MCF 10A (cell line): ENCODE results near the gene MTSS2. TPM values are rescaled to one million over a fixed set of nuclear protein-coding genes. Genes with fewer than 3 reads are reported as not detected.
A peak's percentile ranks its signal among the peaks of the same experiment; 100 is the strongest.

ENCODE experiments used
- BruUV-seq: library from RNA; stranded (reverse); fragments of 400-500 nt; replicated peaks from 2 replicates; lab custom pipeline; 2021; lab: Mats Ljungman, UMichigan
- CTCF ChIA-PET: fragments of 300-600 bp; sonication (Branson Sonifier 250); formaldehyde crosslinking; extraction: SDS; loops from one replicate; lab custom pipeline; 2021; ENCODE audit warnings: antibody characterized with exemption, inconsistent platforms; lab: Yijun Ruan, JAX
- POLR2A ChIA-PET: fragments of 300-600, 350-650 bp; sonication (Branson Sonifier 250); formaldehyde crosslinking; extraction: SDS; loops from one replicate; lab custom pipeline; 2020; ENCODE audit warnings: antibody characterized with exemption, inconsistent platforms; lab: Yijun Ruan, JAX
- DNase-seq: peaks from one replicate; pipeline ENCODE4 v3.0.0-alpha.2; 2018; ENCODE audit not compliant: unreplicated experiment
- H3K27ac Mint-ChIP-seq: one replicate; pipeline ENCODE4 v1.8.0; 2022; ENCODE audit warnings: mild to moderate bottlenecking, low read depth, mixed read lengths; ENCODE audit not compliant: unreplicated experiment
- H3K27me3 Mint-ChIP-seq: one replicate; pipeline ENCODE4 v1.8.0; 2022; ENCODE audit warnings: mixed read lengths; ENCODE audit not compliant: insufficient read depth, unreplicated experiment
- H3K36me3 Mint-ChIP-seq: one replicate; pipeline ENCODE4 v1.8.0; 2022; ENCODE audit warnings: mild to moderate bottlenecking, moderate library complexity, mixed read lengths; ENCODE audit not compliant: insufficient read depth, unreplicated experiment
- H3K4me1 Mint-ChIP-seq: one replicate; pipeline ENCODE4 v1.8.0; 2022; ENCODE audit warnings: mixed read lengths; ENCODE audit not compliant: insufficient read depth, unreplicated experiment
- H3K4me3 Mint-ChIP-seq: one replicate; pipeline ENCODE4 v1.8.0; 2022; ENCODE audit warnings: mild to moderate bottlenecking, moderate library complexity, mixed read lengths; ENCODE audit not compliant: unreplicated experiment
- H3K9me3 Mint-ChIP-seq: one replicate; pipeline ENCODE4 v1.8.0; 2022; ENCODE audit warnings: mixed read lengths; ENCODE audit not compliant: unreplicated experiment
- CTCF ChIP-seq: fragments of 200-600 bp; IDR thresholded peaks from one replicate; pipeline ENCODE4 v1.8.0; 2022; ENCODE audit warnings: antibody characterized with exemption, mild to moderate bottlenecking; ENCODE audit not compliant: unreplicated experiment
- intact Hi-C: fragments of 100-400 bp; cut with micrococcal nuclease; formaldehyde crosslinking; loops from 2 replicates; pipeline ENCODE4 v1.14.1; 2022
- total RNA-seq: library from RNA; stranded (reverse); gene quantifications from 2 replicates; pipeline ENCODE4 v1.2.3, GENCODE V29; 2022

The MTSS2 gene
- total RNA-seq, 1 experiment from 2014 or later, result 75.8 TPM

DNA sequence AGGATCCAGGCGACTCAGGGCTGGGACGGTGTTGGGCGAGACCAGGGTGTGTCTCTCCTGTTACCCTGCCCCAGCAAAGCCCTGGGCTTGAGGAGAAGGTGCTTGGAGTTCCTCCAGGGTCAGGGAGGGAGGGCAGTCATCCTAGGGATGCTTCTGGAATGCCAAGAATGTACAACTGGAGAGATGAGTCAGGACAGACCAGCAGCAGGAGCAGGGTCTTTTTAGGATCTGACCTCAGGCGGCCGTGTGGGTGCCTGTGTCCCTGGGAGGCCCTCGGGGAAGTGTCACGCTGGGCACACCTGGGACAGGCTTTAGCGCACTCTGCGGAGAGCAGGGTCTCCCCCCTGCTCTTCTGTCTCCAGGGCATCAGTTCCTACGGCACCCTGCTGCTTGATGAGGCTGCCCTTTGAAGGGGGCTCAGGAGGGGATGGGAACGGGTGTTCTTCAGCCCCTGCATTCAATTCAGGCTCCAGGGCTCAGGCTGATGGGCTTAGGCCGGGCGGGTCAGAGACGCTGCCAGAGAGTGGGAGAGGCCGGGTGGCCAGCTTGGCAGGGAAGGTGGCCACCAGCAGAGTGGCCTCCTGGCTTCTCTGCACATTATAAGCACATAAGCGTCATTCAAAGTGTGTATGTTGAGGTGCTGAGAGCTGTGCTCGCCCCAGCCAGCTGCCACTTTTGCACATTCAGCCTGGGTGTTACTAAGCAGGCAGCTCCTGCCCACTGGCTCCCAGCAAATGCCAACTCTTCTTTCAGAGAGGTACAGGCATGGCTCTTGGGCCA is 8.4 kb upstream of the MTSS2 start:
- DNase-seq, result peak; percentile 86
- H3K9me3 Mint-ChIP-seq, result no peaks in the 10 kb centered on the region
- peaks cover 4% of the 10 kb centered on the region for H3K36me3 Mint-ChIP-seq
- intact Hi-C loops, result loop anchor here (2.0 kb wide), 1 partner anchor 21 kb away; no protein-coding TSS in a partner anchor
- peaks cover 52% of the 10 kb centered on the region for H3K4me1 Mint-ChIP-seq
- BruUV-seq, result no TSS peak
- peak overlapping the region; percentile 55 for H3K27ac Mint-ChIP-seq
- CTCF ChIA-PET, result interaction anchor here (0.9 to 1.7 kb wide), 3 partner anchors 52 to 77 kb away, joined by 3 to 13 read pairs (median 3); no protein-coding TSS in a partner anchor
- no peaks in the 10 kb centered on the region for H3K27me3 Mint-ChIP-seq
- TF ChIP-seq CTCF, result no peak
- no peak overlapping the region for H3K4me3 Mint-ChIP-seq
- POLR2A ChIA-PET, result interaction anchor here (0.6 to 3.0 kb wide), 5 partner anchors 9 to 107 kb away, joined by 3 to 20 read pairs (median 3); partner anchors contain the start of gene VAC14

- POLR2A ChIA-PET, result interaction anchor here (0.9 kb wide), 1 partner anchor 22 kb away, joined by 4 read pairs; no protein-coding TSS in a partner anchor
- intact Hi-C loops, result no loop called here
Measured at GRCh38 chr16:70692873-70693671, 7.2 kb upstream of the MTSS2 start.

GRCh38 chr16:70692130-70692872 is 6.4 kb upstream of the MTSS2 start:
- no TSS peak for BruUV-seq
- H3K4me3 Mint-ChIP-seq, result no peak overlapping the region
- no peak overlapping the region for H3K27ac Mint-ChIP-seq
- POLR2A ChIA-PET, result interaction anchor here (0.6 kb wide), 1 partner anchor 192 kb away, joined by 3 read pairs; no protein-coding TSS in a partner anchor
- CTCF ChIA-PET, result interaction anchor here (1.2 to 1.7 kb wide), 3 partner anchors 10 to 78 kb away, joined by 3 to 10 read pairs (median 6); no protein-coding TSS in a partner anchor
- H3K9me3 Mint-ChIP-seq, result no peaks in the 10 kb centered on the region
- TF ChIP-seq CTCF, result no peak
- H3K27me3 Mint-ChIP-seq, result no peaks in the 10 kb centered on the region
- H3K36me3 Mint-ChIP-seq, result peaks cover 8% of the 10 kb centered on the region
- intact Hi-C loops, result no loop called here
- no peak for DNase-seq
- peaks cover 60% of the 10 kb centered on the region for H3K4me1 Mint-ChIP-seq

More at GRCh38 chr16:70692873-70693671, 7.2 kb upstream of the MTSS2 start:
- Mint-ChIP-seq H3K36me3 (peaks cover 4% of the 10 kb centered on the region), H3K27me3 (no peaks in the 10 kb centered on the region), H3K4me1 (peaks cover 58% of the 10 kb centered on the region), H3K9me3 (no peaks in the 10 kb centered on the region), H3K27ac (peak overlapping the region; percentile 55), H3K4me3 (no peak overlapping the region)
- CTCF ChIA-PET, result interaction anchor here (0.6 to 1.7 kb wide), 5 partner anchors 45 to 1096 kb away, joined by 3 to 10 read pairs (median 4); no protein-coding TSS in a partner anchor
- no TSS peak for BruUV-seq
- DNase-seq, result no peak
- no peak for TF ChIP-seq CTCF
